Liver (tissue), 9 donors: Measurements from ENCODE around the gene ERN1. TPM values are rescaled to one million over a fixed set of nuclear protein-coding genes. Genes with fewer than 3 reads are reported as not detected.
A peak's percentile ranks its signal among the peaks of the same experiment; 100 is the strongest.

Source experiments
- DNase-seq: peaks from one replicate; pipeline ENCODE4 v3.0.0-alpha.2; 2017; ENCODE audit warnings: low spot score
- H3K27ac ChIP-seq, 2 donors: one replicate each; pipeline ENCODE4 v1.7.0; 2013; ENCODE audit warnings: inconsistent platforms in 2 of 2, low read length in 2 of 2, control low read depth in 1 of 2, low read depth in 1 of 2, mild to moderate bottlenecking in 1 of 2
- H3K27me3 ChIP-seq, 4 donors: one replicate each; pipeline versions ENCODE4 v1.6.1 to v1.7.0; 2013; ENCODE audit warnings: low read length in 3 of 4, inconsistent platforms in 1 of 4, mild to moderate bottlenecking in 1 of 4, moderate library complexity in 1 of 4; ENCODE audit not compliant: control insufficient read depth in 4 of 4, insufficient read depth in 4 of 4
- H3K36me3 ChIP-seq, 4 donors: one replicate each; pipeline versions ENCODE4 v1.6.1 to v1.7.0; 2013; ENCODE audit warnings: low read length in 3 of 4, mild to moderate bottlenecking in 3 of 4, low read depth in 1 of 4, moderate library complexity in 1 of 4; ENCODE audit not compliant: control insufficient read depth in 4 of 4, insufficient read depth in 3 of 4
- H3K4me1 ChIP-seq, 4 donors: one replicate each; pipeline versions ENCODE4 v1.6.1 to v1.7.0; 2013; ENCODE audit warnings: low read length in 3 of 4, mild to moderate bottlenecking in 3 of 4, moderate library complexity in 1 of 4; ENCODE audit not compliant: control insufficient read depth in 4 of 4, insufficient read depth in 4 of 4
- H3K4me3 ChIP-seq, 3 donors: one replicate each; pipeline versions ENCODE4 v1.6.1 to v1.7.0; 2013; ENCODE audit warnings: low read length in 3 of 3, control low read depth in 1 of 3, low read depth in 1 of 3, mild to moderate bottlenecking in 1 of 3
- H3K9ac ChIP-seq, 2 donors: one replicate each; pipeline ENCODE4 v1.7.0; 2013; ENCODE audit warnings: low read length in 2 of 2, mild to moderate bottlenecking in 2 of 2, moderate library complexity in 2 of 2, control low read depth in 1 of 2, low read depth in 1 of 2
- H3K9me3 ChIP-seq, 4 donors: one replicate each; pipeline versions ENCODE4 v1.6.1 to v1.7.0; 2013; ENCODE audit warnings: low read length in 3 of 4; ENCODE audit not compliant: control insufficient read depth in 4 of 4
- CTCF ChIP-seq: fragments of 150-350 bp; IDR thresholded peaks from 2 replicates; pipeline ENCODE4 v1.5.1; 2017; ENCODE audit warnings: improper control_type of control experiment, low read depth, low read length; ENCODE audit not compliant: missing input control
- FOXA1 ChIP-seq: IDR thresholded peaks from 2 replicates; pipeline ENCODE4 v1.6.1; 2016; ENCODE audit warnings: antibody characterized with exemption
- HNF4A ChIP-seq, 2 donors: conservative IDR thresholded peaks; 2 replicates each; pipeline ENCODE4 v1.6.1; 2016; ENCODE audit warnings: antibody characterized with exemption in 2 of 2, mild to moderate bottlenecking in 2 of 2
- JUND ChIP-seq, 2 donors: IDR thresholded peaks; 2 replicates each; pipeline ENCODE4 v1.6.1; 2016; ENCODE audit warnings: antibody characterized with exemption in 2 of 2
- NR2F2 ChIP-seq: IDR thresholded peaks from 2 replicates; pipeline ENCODE4 v1.6.1; 2016; ENCODE audit warnings: antibody characterized with exemption
- RAD21 ChIP-seq, 2 donors: IDR thresholded peaks; 2 replicates each; pipeline ENCODE4 v1.6.1; 2016; ENCODE audit warnings: antibody characterized with exemption in 2 of 2, mild to moderate bottlenecking in 2 of 2
- REST ChIP-seq: IDR thresholded peaks from 2 replicates; pipeline ENCODE4 v1.6.1; 2016; ENCODE audit warnings: antibody characterized with exemption, mild to moderate bottlenecking
- RXRA ChIP-seq, 2 donors: IDR thresholded peaks; 2 replicates each; pipeline ENCODE4 v1.6.1; 2017 to 2018; ENCODE audit warnings: antibody characterized with exemption in 2 of 2, mild to moderate bottlenecking in 1 of 2
- SP1 ChIP-seq: IDR thresholded peaks from 2 replicates; pipeline ENCODE4 v1.6.1; 2018; ENCODE audit warnings: antibody characterized with exemption, mild to moderate bottlenecking
- TAF1 ChIP-seq: conservative IDR thresholded peaks from 2 replicates; pipeline ENCODE4 v1.6.1; 2016; ENCODE audit warnings: antibody characterized with exemption, mild to moderate bottlenecking
- YY1 ChIP-seq: IDR thresholded peaks from 2 replicates; pipeline ENCODE4 v1.6.1; 2016; ENCODE audit warnings: antibody characterized with exemption, mild to moderate bottlenecking
- ZBTB33 ChIP-seq: IDR thresholded peaks from 2 replicates; pipeline ENCODE4 v1.6.1; 2016; ENCODE audit warnings: antibody characterized with exemption
- WGBS: extraction: QIAGEN DNeasy Blood & Tissue Kit; methylation state at CpG from one replicate; pipeline ENCODE4 v1.1.7; 2013; 5-methylcytosine and 5-hydroxymethylcytosine counted together
- polyA plus RNA-seq, 2 donors: library from polyadenylated mRNA; stranded (reverse) in 1 of 2; unstranded in 1 of 2; fragments of 200-250 nt in 1 of 2; fragments of >200 nt in 1 of 2; fragmentation: Nextera tagmentation in 1 of 2; extraction: Ambion mirVana in 1 of 2; gene quantifications; one replicate each; pipeline versions ENCODE4 v1.2.1 to v1.2.3, GENCODE V29; 2013 to 2015
- total RNA-seq, 2 donors: library from RNA; depleted of rRNA; stranded (reverse); fragments of >200 nt; gene quantifications; one replicate each; pipeline ENCODE4 v1.2.3, GENCODE V29; 2014
- TF ChIP-seq, protein P1 (sequence below): IDR thresholded peaks from 2 replicates; pipeline ENCODE4 v1.6.1; 2016; ENCODE audit warnings: antibody characterized with exemption
- donor health status: healthy.
- donor health status: healthy.
- donor health status: healthy.
- donor health status: healthy.
- donor health status: healthy.

ERN1 gene
- total and polyA plus RNA-seq, 4 donors, result 6.3 to 35.1 (median 14.9) TPM

GRCh38 chr17:64087252-64088005 is 42.5 kb downstream of the ERN1 start:
- Histone ChIP-seq H3K4me1 (peaks cover 19 to 51% (median 24%) of the 10 kb centered on the region in 4 donors), H3K9me3 (no peaks in the 10 kb centered on the region), H3K36me3 (no peaks in the 10 kb centered on the region), H3K4me3 (no peak overlapping the region), H3K9ac (no peak overlapping the region), H3K27me3 (no peaks in the 10 kb centered on the region), H3K27ac (peak overlapping the region in 1 of 2 donors; percentile 48)
- TF ChIP-seq RXRA (IDR thresholded peaks at IDR 0.05) (no peak), TAF1 (no peak), JUND (IDR thresholded peaks at IDR 0.05) (no peak), CTCF (no peak), ZBTB33 (no peak), YY1 (no peak), HNF4A (conservative IDR thresholded peaks at IDR 0.05) (no peak), FOXA1 (no peak), NR2F2 (no peak)
- TF ChIP-seq, protein P1, sequence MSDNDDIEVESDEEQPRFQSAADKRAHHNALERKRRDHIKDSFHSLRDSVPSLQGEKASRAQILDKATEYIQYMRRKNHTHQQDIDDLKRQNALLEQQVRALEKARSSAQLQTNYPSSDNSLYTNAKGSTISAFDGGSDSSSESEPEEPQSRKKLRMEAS, result no peak
- no peak for DNase-seq
- WGBS, result 86% methylated on average over 4 of the region's 4 CpGs

DNA sequence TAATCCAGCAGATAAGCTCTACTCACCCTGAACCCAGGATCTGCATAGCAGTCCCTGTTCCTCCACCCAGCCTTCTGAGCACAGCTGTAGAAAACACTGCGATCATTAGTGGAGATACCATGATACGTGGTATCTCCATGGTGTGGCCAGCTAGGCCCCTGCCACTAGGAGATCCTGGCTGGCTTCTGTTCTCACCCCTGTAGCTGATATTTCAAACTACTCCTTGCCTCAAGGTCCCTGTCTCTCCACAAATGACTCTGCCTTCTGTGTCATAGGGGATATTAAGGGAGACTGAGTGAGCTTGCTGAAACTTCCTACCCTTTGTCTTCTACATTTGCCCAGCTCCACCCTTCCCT is 44.3 kb downstream of the ERN1 start:
- H3K27ac ChIP-seq, result peak overlapping the region; percentile 71 to 93
- no peak overlapping the region for H3K4me3 ChIP-seq
- TF ChIP-seq HNF4A (conservative IDR thresholded peaks at IDR 0.05) (no peak), SP1 (no peak), RXRA (IDR thresholded peaks at IDR 0.05) (no peak)
- 86% methylated on average over 2 of the region's 2 CpGs for WGBS
- no peaks in the 10 kb centered on the region for H3K27me3 ChIP-seq
- H3K9me3 ChIP-seq, result no peaks in the 10 kb centered on the region
- no peak for DNase-seq
- H3K4me1 ChIP-seq, result peaks cover 16 to 50% (median 27%) of the 10 kb centered on the region in 4 donors
- H3K36me3 ChIP-seq, result no peaks in the 10 kb centered on the region
- no peak overlapping the region for H3K9ac ChIP-seq

DNA sequence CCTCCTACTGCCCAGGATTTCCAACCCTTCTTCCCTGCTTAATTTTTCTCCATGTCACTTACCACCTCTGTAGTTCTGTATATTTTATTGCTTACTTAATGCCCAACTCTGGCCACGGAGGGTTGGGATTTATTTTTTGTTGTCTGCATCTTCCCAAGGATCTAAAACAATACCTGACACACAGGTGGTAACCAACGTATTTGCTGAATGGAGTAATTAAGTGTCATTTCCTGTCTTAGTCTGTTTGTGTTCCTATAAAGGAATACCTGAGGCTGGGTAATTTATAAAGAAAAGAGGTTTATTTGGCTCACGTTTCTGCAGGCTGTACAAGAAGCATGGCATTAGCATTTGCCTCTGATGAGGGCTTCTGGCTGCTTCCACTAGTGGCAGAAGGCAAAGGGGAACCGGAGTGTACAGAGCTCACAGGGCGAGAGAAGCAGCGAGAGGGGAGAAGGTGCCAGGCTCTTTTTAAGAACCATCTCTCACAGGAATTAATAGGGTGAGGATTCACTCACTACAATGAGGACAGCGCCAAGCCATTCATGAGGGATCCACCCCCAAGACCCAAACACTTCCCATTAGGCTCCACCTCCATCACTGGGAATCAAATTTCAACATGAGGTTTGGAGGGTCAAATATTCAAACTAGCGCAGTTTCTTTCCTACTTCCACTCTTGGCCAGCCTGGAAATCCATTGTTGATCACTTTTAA is 44.8 kb downstream of the ERN1 start:
- H3K9me3 ChIP-seq, result no peaks in the 10 kb centered on the region
- no peak overlapping the region for H3K4me3 ChIP-seq
- no peaks in the 10 kb centered on the region for H3K36me3 ChIP-seq
- peak overlapping the region; percentile 71 to 93 for H3K27ac ChIP-seq
- 79% methylated on average over 8 of the region's 8 CpGs for WGBS
- no peak for DNase-seq
- H3K27me3 ChIP-seq, result no peaks in the 10 kb centered on the region
- TF ChIP-seq, protein P1, result no peak
- TF ChIP-seq REST (peak; percentile 47), RXRA (IDR thresholded peaks at IDR 0.05) (peak in 1 of 2 donors; percentile 25), YY1 (peak; percentile 37), HNF4A (conservative IDR thresholded peaks at IDR 0.05) (peak; percentile 14 to 24), RAD21 (IDR thresholded peaks at IDR 0.05) (peak in 1 of 2 donors; percentile 22)
- no peak overlapping the region for H3K9ac ChIP-seq
- peaks cover 16 to 50% (median 29%) of the 10 kb centered on the region in 4 donors for H3K4me1 ChIP-seq
